ENCODE measurements around the gene RIOK1. TPM values are rescaled to one million over a fixed set of nuclear protein-coding genes. Genes with fewer than 3 reads are reported as not detected.

Gene RIOK1
- total RNA-seq, 8 experiments from 2014 or later: 21.5 to 29.8 (median 22.8) TPM

GRCh38 chr6:7431674-7432390 is 42.2 kb downstream of the RIOK1 start:
- in situ Hi-C loops (cut with MboI; ENCODE audit: low pct_unique_long_range_greater_than_20kb in 2 of 9, low sequenced_read_pairs in 9 of 9, unreplicated experiment in 9 of 9): no loop called here
- ATAC-seq (replicated peaks in 6 of 8): peak in 1 of 8 experiments; percentile 21
- 47 to 85% (median 68%) methylated on average over 1 to 10 of the region's 24 CpGs; no CpG with 5 or more reads in 2 of the 10 experiments for WGBS, 10 experiments

GRCh38 chr6:7432391-7433120 is 42.9 kb downstream of the RIOK1 start:
- 20 to 100% (median 83%) methylated on average over 2 to 10 of the region's 16 CpGs; no CpG with 5 or more reads in 1 of the 10 experiments for WGBS, 10 experiments
- no peak overlapping the region for H3K27ac ChIP-seq
- no peak overlapping the region for H3K4me3 ChIP-seq
- in situ Hi-C loops (cut with MboI; ENCODE audit: low pct_unique_long_range_greater_than_20kb in 2 of 9, low sequenced_read_pairs in 9 of 9, unreplicated experiment in 9 of 9): no loop called here
- peak in 1 of 8 experiments; percentile 48 for ATAC-seq (replicated peaks in 6 of 8)
- no peaks in the 10 kb centered on the region for H3K4me1 ChIP-seq (replicated peaks in 1 of 2)

More at GRCh38 chr6:7431674-7432390, 42.2 kb downstream of the RIOK1 start:
- no peak overlapping the region for H3K4me3 ChIP-seq
- no peaks in the 10 kb centered on the region for H3K4me1 ChIP-seq (replicated peaks in 1 of 2)
- no peak overlapping the region for H3K27ac ChIP-seq

- in situ Hi-C loops (cut with MboI; ENCODE audit: low pct_unique_long_range_greater_than_20kb in 2 of 9, low sequenced_read_pairs in 9 of 9, unreplicated experiment in 9 of 9): no loop called here
- no peak overlapping the region for H3K4me3 ChIP-seq
- peak in 3 of 8 experiments; percentile 29 to 64 (median 31) for ATAC-seq (replicated peaks in 6 of 8)
- H3K4me1 ChIP-seq (replicated peaks in 1 of 2): no peaks in the 10 kb centered on the region
- 49 to 100% (median 93%) methylated on average over 1 to 4 of the region's 5 CpGs; no CpG with 5 or more reads in 4 of the 10 experiments for WGBS, 10 experiments
- H3K27ac ChIP-seq: no peak overlapping the region
Observed at GRCh38 chr6:7433121-7433617, 43.6 kb downstream of the RIOK1 start.

GRCh38 chr6:7434672-7435071 is 45.1 kb downstream of the RIOK1 start:
- no peak overlapping the region for H3K4me3 ChIP-seq
- H3K4me1 ChIP-seq (replicated peaks in 1 of 2): no peaks in the 10 kb centered on the region
- 40 to 100% (median 80%) methylated on average over 1 of the region's 1 CpG; no CpG with 5 or more reads in 4 of the 10 experiments for WGBS, 10 experiments
- no peak for ATAC-seq (replicated peaks in 6 of 8)
- in situ Hi-C loops (cut with MboI; ENCODE audit: low pct_unique_long_range_greater_than_20kb in 2 of 9, low sequenced_read_pairs in 9 of 9, unreplicated experiment in 9 of 9): no loop called here
- no peak overlapping the region for H3K27ac ChIP-seq

GRCh38 chr6:7438011-7438410 is 48.4 kb downstream of the RIOK1 start:
- 85 to 100% (median 100%) methylated on average over 1 to 3 of the region's 3 CpGs; no CpG with 5 or more reads in 7 of the 10 experiments for WGBS, 10 experiments
- no peak for ATAC-seq (replicated peaks in 6 of 8)
- Histone ChIP-seq H3K4me3 (no peak overlapping the region), H3K4me1 (replicated peaks in 1 of 2) (no peaks in the 10 kb centered on the region), H3K27ac (no peak overlapping the region)
- in situ Hi-C loops (cut with MboI; ENCODE audit: low pct_unique_long_range_greater_than_20kb in 2 of 9, low sequenced_read_pairs in 9 of 9, unreplicated experiment in 9 of 9): no loop called here

- Histone ChIP-seq H3K4me3 (no peak overlapping the region), H3K4me1 (replicated peaks in 1 of 2) (no peaks in the 10 kb centered on the region), H3K27ac (no peak overlapping the region)
- 49 to 100% (median 92%) methylated on average over 1 to 3 of the region's 3 CpGs; no CpG with 5 or more reads in 4 of the 10 experiments for WGBS, 10 experiments
- in situ Hi-C loops (cut with MboI; ENCODE audit: low pct_unique_long_range_greater_than_20kb in 2 of 9, low sequenced_read_pairs in 9 of 9, unreplicated experiment in 9 of 9): no loop called here
- ATAC-seq (replicated peaks in 6 of 8): no peak
Observed at GRCh38 chr6:7439228-7439627, 49.6 kb downstream of the RIOK1 start.

GRCh38 chr6:7440476-7440875 is 50.9 kb downstream of the RIOK1 start:
- no peak overlapping the region for H3K27ac ChIP-seq
- in situ Hi-C loops (cut with MboI; ENCODE audit: low pct_unique_long_range_greater_than_20kb in 2 of 9, low sequenced_read_pairs in 9 of 9, unreplicated experiment in 9 of 9): no loop called here
- H3K4me1 ChIP-seq (replicated peaks in 1 of 2): no peaks in the 10 kb centered on the region
- no peak overlapping the region for H3K4me3 ChIP-seq
- no peak for ATAC-seq (replicated peaks in 6 of 8)
- 40 to 100% (median 84%) methylated on average over 1 to 4 of the region's 6 CpGs; no CpG with 5 or more reads in 4 of the 10 experiments for WGBS, 10 experiments

GRCh38 chr6:7441048-7441775 is 51.6 kb downstream of the RIOK1 start:
- 80 to 94% (median 91%) methylated on average over 3 to 7 of the region's 40 CpGs; no CpG with 5 or more reads in 7 of the 10 experiments for WGBS, 10 experiments
- Histone ChIP-seq H3K27ac (no peak overlapping the region), H3K4me3 (no peak overlapping the region), H3K4me1 (replicated peaks in 1 of 2) (peaks cover 2 to 5% of the 10 kb centered on the region in 2 donors)
- in situ Hi-C loops (cut with MboI; ENCODE audit: low pct_unique_long_range_greater_than_20kb in 2 of 9, low sequenced_read_pairs in 9 of 9, unreplicated experiment in 9 of 9): no loop called here
- no peak for ATAC-seq (replicated peaks in 6 of 8)

- 89 to 100% (median 93%) methylated on average over 4 to 11 of the region's 11 CpGs; no CpG with 5 or more reads in 1 of the 10 experiments for WGBS, 10 experiments
- H3K27ac ChIP-seq: no peak overlapping the region
Observed at GRCh38 chr6:7442467-7442866, 52.9 kb downstream of the RIOK1 start.

GRCh38 chr6:7445101-7445500 is 55.5 kb downstream of the RIOK1 start:
- 7 to 100% (median 90%) methylated on average over 1 to 2 of the region's 2 CpGs; no CpG with 5 or more reads in 3 of the 10 experiments for WGBS, 10 experiments

More at GRCh38 chr6:7442467-7442866, 52.9 kb downstream of the RIOK1 start:
- no peak overlapping the region for H3K4me3 ChIP-seq
- no peak for ATAC-seq (replicated peaks in 6 of 8)
- in situ Hi-C loops (cut with MboI; ENCODE audit: low pct_unique_long_range_greater_than_20kb in 2 of 9, low sequenced_read_pairs in 9 of 9, unreplicated experiment in 9 of 9): no loop called here
- H3K4me1 ChIP-seq (replicated peaks in 1 of 2): peaks cover 10 to 16% of the 10 kb centered on the region in 2 donors

GRCh38 chr6:7445885-7446461 is 56.4 kb downstream of the RIOK1 start:
- ATAC-seq (replicated peaks in 6 of 8): peak in 3 of 8 experiments; percentile 78 to 87 (median 87)
- H3K4me3 ChIP-seq: no peak overlapping the region
- peaks cover 10 to 16% of the 10 kb centered on the region in 2 donors for H3K4me1 ChIP-seq (replicated peaks in 1 of 2)
- in situ Hi-C loops (cut with MboI; ENCODE audit: low pct_unique_long_range_greater_than_20kb in 2 of 9, low sequenced_read_pairs in 9 of 9, unreplicated experiment in 9 of 9): no loop called here
- WGBS, 10 experiments: 0 to 90% (median 48%) methylated on average over 1 to 6 of the region's 12 CpGs; no CpG with 5 or more reads in 2 of the 10 experiments
- H3K27ac ChIP-seq: peak overlapping the region in 1 of 2 donors; percentile 4

More at GRCh38 chr6:7445101-7445500, 55.5 kb downstream of the RIOK1 start:
- H3K4me1 ChIP-seq (replicated peaks in 1 of 2): peaks cover 10 to 16% of the 10 kb centered on the region in 2 donors
- no peak for ATAC-seq (replicated peaks in 6 of 8)
- H3K4me3 ChIP-seq: no peak overlapping the region
- H3K27ac ChIP-seq: no peak overlapping the region
- in situ Hi-C loops (cut with MboI; ENCODE audit: low pct_unique_long_range_greater_than_20kb in 2 of 9, low sequenced_read_pairs in 9 of 9, unreplicated experiment in 9 of 9): no loop called here

- Histone ChIP-seq H3K4me3 (no peak overlapping the region), H3K27ac (peak overlapping the region in 1 of 2 donors; percentile 4), H3K4me1 (replicated peaks in 1 of 2) (peaks cover 10 to 16% of the 10 kb centered on the region in 2 donors)
- peak in 5 of 8 experiments; percentile 89 to 98 (median 95) for ATAC-seq (replicated peaks in 6 of 8)
- WGBS, 10 experiments: 0 to 100% (median 47%) methylated on average over 1 to 13 of the region's 15 CpGs; no CpG with 5 or more reads in 1 of the 10 experiments
- in situ Hi-C loops (cut with MboI; ENCODE audit: low pct_unique_long_range_greater_than_20kb in 2 of 9, low sequenced_read_pairs in 9 of 9, unreplicated experiment in 9 of 9): no loop called here
Observed at GRCh38 chr6:7446619-7447325, 57.2 kb downstream of the RIOK1 start.
